ENCODE data around the gene CDYL2. TPM values are rescaled to one million over a fixed set of nuclear protein-coding genes. Genes with fewer than 3 reads are reported as not detected.

CDYL2 gene
- total RNA-seq, 1 experiment from 2014 or later, result 8.2 TPM

DNA sequence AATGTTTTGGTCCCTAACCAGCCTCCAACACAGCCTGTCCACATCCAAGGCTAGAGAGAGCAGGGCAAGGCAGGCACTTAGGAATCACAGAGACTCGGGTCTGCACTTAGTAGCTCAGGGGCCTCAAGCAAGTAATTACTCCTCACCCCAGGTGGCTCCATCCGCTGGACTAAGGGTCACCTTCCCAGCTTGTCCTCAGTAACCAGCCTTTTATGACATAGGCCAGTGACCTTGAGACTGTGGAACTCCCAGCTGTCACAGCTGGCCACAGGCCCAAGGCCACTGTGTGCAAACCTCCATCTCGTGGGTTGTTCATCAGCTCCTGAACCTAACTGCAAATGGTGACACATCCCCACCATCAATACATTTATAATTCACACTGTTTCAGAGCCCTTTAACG lies 68.6 kb downstream of the CDYL2 start:
- no peaks in the 10 kb centered on the region for H3K4me1 Mint-ChIP-seq
- ChIA-PET POLR2A (no interaction called here), CTCF (no interaction called here)
- TF ChIP-seq STAT6 (CRISPR knock-in tag; conservative IDR thresholded peaks at IDR 0.05; ENCODE audit: low read depth) (no peak), ZBTB21 (CRISPR knock-in tag; IDR thresholded peaks at IDR 0.05; ENCODE audit: borderline replicate concordance) (no peak), ZNF512 (CRISPR knock-in tag; IDR thresholded peaks at IDR 0.05; ENCODE audit: borderline replicate concordance) (no peak), ZSCAN18 (CRISPR knock-in tag; IDR thresholded peaks at IDR 0.05) (no peak), AFF4 (CRISPR knock-in tag; IDR thresholded peaks at IDR 0.05; ENCODE audit: borderline replicate concordance) (no peak), SOX15 (CRISPR knock-in tag; IDR thresholded peaks at IDR 0.05) (no peak), GABPB1 (CRISPR knock-in tag; IDR thresholded peaks at IDR 0.05) (no peak), NFE2L1 (CRISPR knock-in tag; IDR thresholded peaks at IDR 0.05) (no peak), NFYB (CRISPR knock-in tag; conservative IDR thresholded peaks at IDR 0.05; ENCODE audit: low read depth) (no peak), NR3C1 (CRISPR knock-in tag; conservative IDR thresholded peaks at IDR 0.05; ENCODE audit: low read depth) (no peak), E2F4 (CRISPR knock-in tag; IDR thresholded peaks at IDR 0.05; ENCODE audit: borderline replicate concordance, low read depth) (no peak)
- peaks cover 6% of the 10 kb centered on the region; the same call in 1 of the 2 replicates for H3K27me3 Mint-ChIP-seq (ENCODE audit: low read depth)
- peaks cover 7% of the 10 kb centered on the region for H3K36me3 Mint-ChIP-seq
- no peak overlapping the region for H3K4me3 Mint-ChIP-seq
- H3K9me3 Mint-ChIP-seq, result peaks cover 40% of the 10 kb centered on the region
- ATAC-seq (no peak), DNase-seq (ENCODE audit: low spot score) (no peak)
- no peak overlapping the region for H3K27ac Mint-ChIP-seq

GRCh38 chr16:80733407-80733806 lies 71.0 kb downstream of the CDYL2 start:
- ChIA-PET CTCF (no interaction called here), POLR2A (no interaction called here)
- Mint-ChIP-seq H3K27me3 (ENCODE audit: low read depth) (peaks cover 7% of the 10 kb centered on the region; the same call in 1 of the 2 replicates), H3K4me1 (no peaks in the 10 kb centered on the region), H3K36me3 (no peaks in the 10 kb centered on the region), H3K27ac (no peak overlapping the region), H3K9me3 (peaks cover 21% of the 10 kb centered on the region), H3K4me3 (no peak overlapping the region)
- TF ChIP-seq RELA (CRISPR knock-in tag; IDR thresholded peaks at IDR 0.05; ENCODE audit: borderline replicate concordance) (no peak), MXD4 (CRISPR knock-in tag; IDR thresholded peaks at IDR 0.05; ENCODE audit: borderline replicate concordance) (no peak), NFYB (CRISPR knock-in tag; conservative IDR thresholded peaks at IDR 0.05; ENCODE audit: low read depth) (no peak), ATF1 (CRISPR knock-in tag; IDR thresholded peaks at IDR 0.05) (no peak)
- TF ChIP-seq, protein P1, sequence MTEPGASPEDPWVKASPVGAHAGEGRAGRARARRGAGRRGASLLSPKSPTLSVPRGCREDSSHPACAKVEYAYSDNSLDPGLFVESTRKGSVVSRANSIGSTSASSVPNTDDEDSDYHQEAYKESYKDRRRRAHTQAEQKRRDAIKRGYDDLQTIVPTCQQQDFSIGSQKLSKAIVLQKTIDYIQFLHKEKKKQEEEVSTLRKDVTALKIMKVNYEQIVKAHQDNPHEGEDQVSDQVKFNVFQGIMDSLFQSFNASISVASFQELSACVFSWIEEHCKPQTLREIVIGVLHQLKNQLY (CRISPR knock-in tag; IDR thresholded peaks at IDR 0.05), result no peak
- no peak for DNase-seq (ENCODE audit: low spot score)
- ATAC-seq, result no peak
